Activated naive CD4-positive, alpha-beta T cell treated with anti-CD3 and anti-CD28 coated beads, Interleukin-2, amount 50 U/mL, for 72 hours (primary cell): ENCODE data around the gene INTS7. TPM values are rescaled to one million over a fixed set of nuclear protein-coding genes. Genes with fewer than 3 reads are reported as not detected.

Experiments
- ATAC-seq, 2 donors: fragments of 150-1000 bp; cut with Tn5 transposase; 2 replicates each; pipeline ENCODE4 v1.10.0; 2021; ENCODE audit warnings: mild to moderate bottlenecking in 2 of 2, moderate library complexity in 2 of 2
- DNase-seq, 2 donors: peaks; one replicate each; pipeline ENCODE4 v3.0.0; 2021 to 2022; ENCODE audit warnings: low spot score in 2 of 2
- H3K27ac Mint-ChIP-seq, 2 donors: one replicate each; pipeline ENCODE4 v1.8.0; 2022; ENCODE audit warnings: mild to moderate bottlenecking in 2 of 2, mixed read lengths in 2 of 2
- H3K36me3 Mint-ChIP-seq, 2 donors: one replicate each; pipeline ENCODE4 v1.8.0; 2022; ENCODE audit warnings: mixed read lengths in 2 of 2
- H3K9me3 Mint-ChIP-seq, 2 donors: one replicate each; pipeline ENCODE4 v1.8.0; 2022; ENCODE audit warnings: mixed read lengths in 2 of 2
- total RNA-seq, 2 donors: library from RNA; stranded (reverse); gene quantifications; one replicate each; pipeline ENCODE4 v1.2.3, GENCODE V29; 2022

INTS7 gene
- total RNA-seq, 2 donors from 2014 or later, result 27.6 to 28.7 TPM

GRCh38 chr1:211912038-211912437 is 123.3 kb downstream of the INTS7 start:
- DNase-seq (no peak), ATAC-seq (no peak)
- Mint-ChIP-seq H3K36me3 (no peaks in the 10 kb centered on the region), H3K9me3 (peaks cover 0 to 16% of the 10 kb centered on the region in 2 donors), H3K27ac (no peak overlapping the region)

- ATAC-seq (no peak), DNase-seq (no peak)
- Mint-ChIP-seq H3K9me3 (peaks cover 0 to 11% of the 10 kb centered on the region in 2 donors), H3K27ac (no peak overlapping the region), H3K36me3 (no peaks in the 10 kb centered on the region)
Observed at GRCh38 chr1:211910913-211911485, 124.4 kb downstream of the INTS7 start.

- Mint-ChIP-seq H3K9me3 (peaks cover 0 to 5% of the 10 kb centered on the region in 2 donors), H3K27ac (no peak overlapping the region), H3K36me3 (no peaks in the 10 kb centered on the region)
- ATAC-seq, result no peak
- no peak for DNase-seq
Observed at GRCh38 chr1:211910113-211910884, 125.1 kb downstream of the INTS7 start.

GRCh38 chr1:211909395-211909794 is 126.0 kb downstream of the INTS7 start:
- DNase-seq (no peak), ATAC-seq (no peak)

GRCh38 chr1:211908951-211909350 is 126.4 kb downstream of the INTS7 start:
- DNase-seq (no peak), ATAC-seq (no peak)
- no peak overlapping the region for H3K27ac Mint-ChIP-seq
- peaks cover 0 to 5% of the 10 kb centered on the region in 2 donors for H3K9me3 Mint-ChIP-seq
- H3K36me3 Mint-ChIP-seq, result no peaks in the 10 kb centered on the region

More at GRCh38 chr1:211909395-211909794, 126.0 kb downstream of the INTS7 start:
- peaks cover 0 to 5% of the 10 kb centered on the region in 2 donors for H3K9me3 Mint-ChIP-seq
- H3K36me3 Mint-ChIP-seq, result no peaks in the 10 kb centered on the region
- H3K27ac Mint-ChIP-seq, result no peak overlapping the region

GRCh38 chr1:211908453-211908852 is 126.9 kb downstream of the INTS7 start:
- DNase-seq, result no peak
- ATAC-seq, result no peak
- Mint-ChIP-seq H3K9me3 (peaks cover 0 to 5% of the 10 kb centered on the region in 2 donors), H3K36me3 (no peaks in the 10 kb centered on the region), H3K27ac (no peak overlapping the region)

GRCh38 chr1:211903490-211904245 is 131.7 kb downstream of the INTS7 start:
- no peak for DNase-seq
- Mint-ChIP-seq H3K9me3 (peaks cover 0 to 6% of the 10 kb centered on the region in 2 donors), H3K27ac (no peak overlapping the region), H3K36me3 (peaks cover 0 to 10% of the 10 kb centered on the region in 2 donors)
- ATAC-seq, result no peak

- peaks cover 0 to 10% of the 10 kb centered on the region in 2 donors for H3K36me3 Mint-ChIP-seq
- no peak overlapping the region for H3K27ac Mint-ChIP-seq
- H3K9me3 Mint-ChIP-seq, result peaks cover 0 to 6% of the 10 kb centered on the region in 2 donors
- DNase-seq (no peak), ATAC-seq (peak in 1 of 2 donors; percentile 43)
Observed at GRCh38 chr1:211902624-211903291, 132.6 kb downstream of the INTS7 start.

GRCh38 chr1:211901945-211902344 is 133.4 kb downstream of the INTS7 start:
- DNase-seq (no peak), ATAC-seq (no peak)
- peaks cover 0 to 6% of the 10 kb centered on the region in 2 donors for H3K9me3 Mint-ChIP-seq
- no peak overlapping the region for H3K27ac Mint-ChIP-seq
- peaks cover 0 to 10% of the 10 kb centered on the region in 2 donors for H3K36me3 Mint-ChIP-seq

- Mint-ChIP-seq H3K9me3 (peaks cover 0 to 6% of the 10 kb centered on the region in 2 donors), H3K36me3 (peaks cover 0 to 10% of the 10 kb centered on the region in 2 donors), H3K27ac (no peak overlapping the region)
- ATAC-seq, result no peak
- DNase-seq, result no peak
Observed at GRCh38 chr1:211900441-211900840, 134.9 kb downstream of the INTS7 start.

GRCh38 chr1:211896958-211897357 is 138.4 kb downstream of the INTS7 start:
- DNase-seq (no peak), ATAC-seq (no peak)
- H3K9me3 Mint-ChIP-seq, result no peaks in the 10 kb centered on the region
- H3K36me3 Mint-ChIP-seq, result no peaks in the 10 kb centered on the region
- no peak overlapping the region for H3K27ac Mint-ChIP-seq

GRCh38 chr1:211895126-211895759 is 140.1 kb downstream of the INTS7 start:
- no peak for DNase-seq
- no peak for ATAC-seq
- H3K27ac Mint-ChIP-seq, result no peak overlapping the region
- no peaks in the 10 kb centered on the region for H3K36me3 Mint-ChIP-seq
- H3K9me3 Mint-ChIP-seq, result no peaks in the 10 kb centered on the region

- ATAC-seq, result no peak
- Mint-ChIP-seq H3K36me3 (no peaks in the 10 kb centered on the region), H3K9me3 (peaks cover 0 to 4% of the 10 kb centered on the region in 2 donors), H3K27ac (no peak overlapping the region)
- DNase-seq, result no peak
Observed at GRCh38 chr1:211894312-211894711, 141.0 kb downstream of the INTS7 start.

- DNase-seq (no peak), ATAC-seq (no peak)
Observed at GRCh38 chr1:211893260-211893659, 142.1 kb downstream of the INTS7 start.

GRCh38 chr1:211892577-211892976 is 142.8 kb downstream of the INTS7 start:
- no peak for DNase-seq
- Mint-ChIP-seq H3K27ac (no peak overlapping the region), H3K9me3 (peaks cover 0 to 4% of the 10 kb centered on the region in 2 donors), H3K36me3 (no peaks in the 10 kb centered on the region)
- ATAC-seq, result no peak

More at GRCh38 chr1:211893260-211893659, 142.1 kb downstream of the INTS7 start:
- Mint-ChIP-seq H3K27ac (no peak overlapping the region), H3K9me3 (peaks cover 0 to 4% of the 10 kb centered on the region in 2 donors), H3K36me3 (no peaks in the 10 kb centered on the region)

- H3K36me3 Mint-ChIP-seq, result no peaks in the 10 kb centered on the region
- no peak overlapping the region for H3K27ac Mint-ChIP-seq
- ATAC-seq (no peak), DNase-seq (no peak)
- H3K9me3 Mint-ChIP-seq, result peaks cover 0 to 4% of the 10 kb centered on the region in 2 donors
Observed at GRCh38 chr1:211891708-211892107, 143.6 kb downstream of the INTS7 start.
